HG02642 (cell line): ENCODE results near the gene MAEA.
A peak's percentile ranks its signal among the peaks of the same experiment; 100 is the strongest.

Experiments
- ATAC-seq: cut with Tn5 transposase; IDR thresholded peaks from one replicate; pipeline ENCODE4 v1.9.1; 2021; ENCODE audit warnings: mild to moderate bottlenecking; ENCODE audit not compliant: unreplicated experiment, poor library complexity

The MAEA gene

DNA sequence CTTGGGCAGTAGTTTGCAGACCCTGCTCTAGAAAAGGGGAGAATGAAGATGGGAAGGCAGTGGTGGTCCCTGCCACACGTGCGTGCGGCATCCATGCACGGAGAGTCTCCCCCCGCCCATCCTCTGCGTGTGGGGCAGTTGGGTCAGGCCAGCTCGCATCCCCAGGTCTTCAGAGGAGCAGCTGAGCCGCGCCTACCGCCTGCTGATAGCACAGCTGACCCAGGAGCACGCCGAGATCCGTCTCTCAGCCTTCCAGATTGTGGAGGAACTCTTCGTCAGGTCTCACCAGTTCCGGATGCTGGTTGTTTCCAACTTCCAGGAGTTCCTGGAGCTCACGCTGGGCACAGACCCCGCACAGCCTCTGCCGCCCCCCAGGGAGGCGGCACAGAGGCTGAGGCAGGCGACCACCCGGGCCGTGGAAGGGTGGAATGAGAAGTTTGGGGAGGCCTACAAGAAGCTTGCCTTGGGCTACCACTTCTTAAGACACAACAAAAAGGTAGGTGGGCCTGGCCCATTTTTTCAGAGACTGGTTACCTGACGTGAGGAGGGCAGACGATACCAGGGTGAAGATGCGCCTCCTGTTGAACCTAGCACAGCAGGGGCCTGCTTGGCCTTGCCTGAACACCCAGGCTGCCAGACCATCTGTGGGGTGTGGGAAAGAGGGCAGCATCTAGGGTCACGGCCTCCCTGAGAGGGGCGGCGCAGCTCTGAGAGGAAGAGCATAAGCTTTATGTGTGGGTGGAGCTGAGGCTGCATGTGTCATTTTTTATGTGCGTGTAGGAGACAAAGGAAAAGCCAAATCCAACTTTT, 59.9 kb downstream of the MAEA start:
- ATAC-seq = no peak

DNA sequence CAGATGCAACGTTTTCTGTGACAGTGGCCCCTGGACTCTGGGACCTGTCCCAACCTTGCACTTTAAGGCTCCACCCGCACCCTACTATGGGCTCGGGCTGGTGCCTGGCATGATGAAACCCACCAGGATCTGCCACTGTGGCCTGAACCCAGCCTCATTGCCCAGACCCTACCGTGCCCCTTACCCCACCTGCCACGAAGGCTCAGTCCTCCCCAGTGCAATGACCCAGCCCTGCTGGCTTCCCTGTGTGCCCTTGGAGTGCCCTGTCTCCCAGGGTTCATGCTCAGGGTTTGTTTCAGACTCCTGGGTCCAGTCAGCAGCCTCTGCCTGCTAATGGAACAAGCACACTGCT, 60.5 kb downstream of the MAEA start:
- no peak for ATAC-seq

DNA sequence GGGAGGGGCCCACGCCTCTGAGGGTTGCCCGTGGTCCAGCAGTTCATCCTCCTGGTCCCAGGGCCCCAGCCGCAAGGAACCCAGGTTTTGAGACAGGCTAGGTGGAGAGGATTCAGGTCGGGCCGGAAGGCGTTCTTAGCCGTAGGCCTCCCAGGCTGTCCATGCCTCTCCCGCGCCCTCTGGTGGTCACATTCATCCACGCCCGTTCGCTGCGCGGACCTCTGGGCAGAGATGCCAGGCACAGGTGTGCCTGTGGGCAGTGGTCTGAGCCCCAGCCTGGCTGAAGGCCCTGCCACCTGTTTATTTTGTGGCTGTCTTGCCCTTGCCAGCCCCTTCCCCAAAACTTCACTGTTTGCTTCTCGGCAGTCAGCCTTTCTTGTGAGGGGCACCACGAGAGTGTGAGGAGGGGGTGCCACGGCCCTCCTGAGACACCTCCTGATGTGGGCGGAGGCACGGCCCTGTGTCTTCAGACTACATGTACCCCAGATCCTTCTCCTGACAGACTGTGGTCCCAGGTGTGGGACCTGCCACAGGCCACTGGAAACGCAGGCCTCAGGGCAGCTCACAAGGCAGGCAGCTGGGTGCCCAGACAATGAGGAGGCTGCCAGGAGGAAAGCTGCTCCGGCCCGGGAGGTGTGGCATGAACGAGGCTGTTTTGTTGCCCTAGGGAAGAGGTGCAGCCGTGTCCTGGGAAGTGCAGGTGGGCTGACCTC, 62.3 kb downstream of the MAEA start:
- ATAC-seq = peak; percentile 19

DNA sequence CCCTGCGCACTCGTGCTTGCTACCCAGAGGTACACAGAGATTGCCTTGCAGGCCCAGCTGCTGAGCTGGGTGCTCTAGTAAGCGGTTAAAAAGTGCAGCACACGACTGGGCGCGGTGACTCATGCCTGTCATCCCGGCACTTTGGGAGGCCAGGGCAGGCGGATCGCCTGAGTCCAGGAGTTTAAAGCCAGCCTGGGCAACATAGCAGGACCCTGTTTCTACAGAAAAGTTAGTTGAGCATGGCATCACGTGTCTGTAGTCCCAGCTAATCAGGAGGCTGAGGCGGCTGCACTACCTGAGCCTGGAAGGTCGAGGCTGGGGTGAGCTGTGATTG, 62.8 kb downstream of the MAEA start:
- ATAC-seq = no peak

DNA sequence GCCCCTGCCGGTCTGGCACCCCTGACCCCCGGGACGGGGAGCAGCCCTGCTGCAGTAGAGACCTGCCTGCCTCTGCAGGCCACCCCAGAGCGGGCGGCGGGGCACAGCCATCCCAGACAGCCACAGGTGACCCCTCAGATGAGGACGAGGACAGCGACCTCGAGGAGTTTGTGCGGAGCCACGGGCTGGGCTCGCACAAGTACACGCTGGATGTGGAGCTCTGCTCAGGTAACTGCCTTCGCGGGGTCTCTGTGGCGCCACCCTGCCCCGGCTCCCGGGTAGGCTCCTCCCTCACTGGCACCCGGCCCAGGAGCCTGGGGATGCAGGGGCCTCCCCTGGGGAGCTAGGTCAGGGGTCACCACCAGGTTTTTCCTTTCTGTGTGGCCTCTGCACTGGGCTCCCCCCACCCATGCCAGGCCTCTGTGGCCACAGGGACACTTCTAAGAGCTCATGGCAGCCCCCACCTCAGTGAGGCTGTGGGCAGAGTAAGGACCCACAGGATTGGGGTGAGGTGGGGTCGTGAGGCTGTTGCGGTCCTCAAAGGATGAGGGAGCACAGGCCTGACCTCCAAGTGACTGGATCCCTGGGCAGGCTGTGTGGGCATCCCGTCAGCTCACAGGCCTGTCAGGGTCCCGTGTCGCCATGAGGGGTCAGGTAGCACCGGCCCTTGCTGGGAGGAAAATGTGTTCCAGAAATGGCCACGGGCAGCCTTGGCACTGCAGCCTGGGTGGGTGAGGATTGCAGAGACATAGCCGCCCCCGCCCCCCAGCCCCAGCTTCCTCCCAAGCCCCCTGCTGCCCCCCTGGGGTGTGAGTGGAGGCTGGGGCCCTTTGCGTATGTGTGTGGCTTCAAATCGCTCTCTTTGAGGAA, 63.7 kb downstream of the MAEA start:
- no peak for ATAC-seq

DNA sequence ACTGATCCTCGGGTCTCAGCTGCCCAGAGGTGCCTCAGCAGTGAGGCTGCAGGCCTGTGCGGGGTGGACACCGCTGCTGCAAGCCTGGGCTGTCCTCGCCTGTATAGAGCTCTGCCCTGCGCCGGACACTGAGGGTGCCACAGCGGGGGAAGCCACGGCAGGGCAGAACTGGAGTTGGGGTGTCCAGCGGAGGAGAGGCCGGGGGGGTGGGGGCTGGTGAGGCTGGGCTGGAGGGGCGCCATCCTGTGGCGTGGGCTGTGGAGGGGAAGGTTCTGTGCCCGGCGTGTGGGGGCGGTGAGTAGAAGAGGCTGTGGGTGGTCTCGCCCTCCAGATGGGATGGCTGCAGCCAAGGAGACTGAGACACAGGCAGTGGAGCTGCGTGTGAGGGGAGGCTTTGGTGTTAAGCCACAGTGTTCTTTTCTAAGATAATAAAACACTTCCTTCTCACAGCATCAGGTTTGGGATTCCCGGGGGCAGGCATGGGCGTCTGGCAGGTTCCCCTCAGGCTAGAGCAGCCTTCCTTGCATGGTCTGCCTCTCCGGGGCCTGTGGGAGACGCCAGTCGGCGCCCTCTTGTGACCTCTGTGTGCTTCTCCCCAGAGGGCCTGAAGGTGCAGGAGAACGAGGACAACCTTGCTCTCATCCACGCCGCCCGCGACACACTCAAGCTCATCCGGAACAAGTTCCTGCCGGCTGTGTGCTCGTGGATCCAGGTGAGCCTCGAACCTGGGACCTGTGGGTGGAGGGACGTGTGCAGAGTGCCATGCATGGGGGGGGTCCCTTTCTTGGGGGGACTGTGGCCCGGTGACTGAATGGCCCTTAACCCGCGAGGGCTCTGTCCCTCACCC, 64.7 kb downstream of the MAEA start:
- ATAC-seq = no peak

DNA sequence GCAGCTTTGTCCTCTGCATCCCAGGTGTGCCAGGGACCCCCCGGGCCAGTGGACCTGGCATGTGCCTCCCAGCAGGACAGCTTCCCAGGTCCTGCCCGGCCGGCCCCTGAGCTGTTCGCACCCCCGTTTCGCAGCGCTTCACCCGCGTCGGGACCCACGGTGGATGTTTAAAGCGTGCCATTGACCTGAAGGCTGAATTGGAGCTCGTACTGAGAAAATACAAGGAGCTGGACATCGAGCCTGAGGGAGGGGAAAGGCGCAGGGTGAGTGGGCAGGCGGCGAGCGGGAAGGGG, 65.2 kb downstream of the MAEA start:
- ATAC-seq = no peak

DNA sequence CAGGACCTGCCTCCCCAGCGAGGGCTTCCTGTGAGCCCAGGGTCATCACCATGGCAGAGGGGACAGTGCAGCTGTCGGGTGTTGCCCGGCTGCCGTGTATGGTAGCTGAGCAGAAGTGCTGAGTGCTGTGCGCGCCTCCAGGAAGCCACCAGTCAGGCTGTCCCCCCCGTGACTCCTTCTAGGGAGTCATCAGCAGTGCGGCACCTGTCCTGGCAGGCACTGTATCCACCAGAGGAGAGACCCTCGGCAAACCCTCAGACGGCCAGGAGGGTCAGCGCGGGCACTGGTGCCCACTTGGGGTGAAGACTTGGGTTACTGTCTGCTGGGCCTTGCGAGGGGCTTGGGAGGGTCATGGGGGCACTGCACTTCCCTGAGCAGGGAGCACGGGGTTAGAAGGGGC, 65.7 kb downstream of the MAEA start:
- no peak for ATAC-seq

DNA sequence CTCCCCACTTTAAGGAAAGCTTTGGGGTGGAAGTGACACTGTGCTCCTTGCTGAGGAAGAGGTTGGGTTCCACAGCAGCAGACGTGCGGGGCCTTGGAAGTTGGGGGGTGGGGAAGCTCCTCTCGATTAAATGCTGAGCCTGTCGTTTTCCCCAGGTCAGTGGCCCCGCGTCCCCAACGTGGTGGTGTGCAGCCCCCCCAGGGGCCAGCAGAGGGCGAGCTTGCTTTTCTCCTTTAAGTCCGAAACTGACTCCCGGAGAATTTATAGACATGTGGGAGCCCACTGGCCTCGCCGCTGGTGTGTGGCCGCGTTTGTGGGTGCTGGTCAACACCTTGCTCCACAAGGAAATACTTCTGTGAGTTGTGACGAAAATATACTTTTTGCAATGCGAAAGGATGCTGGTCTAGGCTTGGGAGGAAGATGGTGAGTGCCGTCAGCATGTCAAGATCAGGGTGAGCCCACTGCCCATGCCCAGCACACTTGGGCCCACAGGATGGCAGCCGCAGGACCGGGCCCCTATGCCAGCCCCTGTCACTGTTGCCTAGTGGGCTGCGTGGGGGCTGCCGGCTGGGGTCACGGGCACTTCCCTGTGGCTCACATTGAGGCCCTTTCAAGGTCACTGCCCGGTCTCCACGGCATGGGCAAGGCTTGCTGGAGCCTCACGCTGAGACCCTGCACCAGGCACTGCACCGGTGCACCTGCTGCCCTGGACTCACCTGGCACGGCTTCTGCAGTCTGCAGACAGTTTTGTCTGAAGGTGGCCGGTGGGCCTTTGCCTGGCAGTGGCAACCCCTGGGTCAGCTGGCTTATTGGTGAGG, 66.7 kb downstream of the MAEA start:
- ATAC-seq = no peak

DNA sequence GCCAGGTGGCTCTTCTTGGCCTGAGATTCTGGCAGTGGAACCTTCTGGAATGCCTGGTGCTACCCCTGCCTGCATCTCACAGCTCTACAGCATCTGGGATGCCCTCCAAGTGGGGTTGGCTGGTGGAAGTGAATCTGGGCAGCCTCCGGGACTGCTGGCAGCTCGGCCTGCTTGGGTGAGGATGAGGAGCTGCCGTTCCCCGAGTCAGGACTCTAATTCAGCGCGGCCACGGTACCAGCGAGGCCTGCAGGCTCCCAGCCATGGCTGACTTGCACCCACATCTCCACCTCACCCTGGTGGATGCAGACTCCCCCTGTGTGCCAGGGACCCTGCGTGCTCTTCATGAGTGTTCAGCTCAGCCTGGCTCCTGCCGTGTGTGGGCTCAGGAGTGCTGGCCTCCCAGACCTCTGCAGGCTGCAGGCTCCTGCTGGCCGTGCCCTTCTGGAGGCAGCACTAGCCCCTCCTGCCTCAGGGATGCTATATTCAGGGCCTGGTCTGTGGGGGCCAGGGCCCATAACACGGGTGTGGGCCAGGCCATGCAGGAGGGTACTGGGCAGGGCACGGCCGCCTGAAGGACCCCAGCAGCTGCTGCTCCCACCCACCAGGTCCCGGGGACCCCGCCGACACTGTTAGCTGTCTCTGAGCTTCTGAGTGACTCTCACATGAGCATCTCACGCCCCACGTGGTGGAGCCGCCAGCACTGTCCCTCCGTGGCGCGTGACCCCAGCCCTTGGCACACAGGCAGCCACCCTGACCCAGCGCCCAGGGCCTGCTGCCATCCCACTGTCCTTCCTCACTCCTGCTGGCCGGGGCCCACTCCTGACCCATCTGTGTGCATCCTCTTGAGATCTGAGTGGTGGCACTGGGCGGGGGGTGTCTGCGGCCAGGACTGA, 67.9 kb downstream of the MAEA start:
- ATAC-seq = no peak

DNA sequence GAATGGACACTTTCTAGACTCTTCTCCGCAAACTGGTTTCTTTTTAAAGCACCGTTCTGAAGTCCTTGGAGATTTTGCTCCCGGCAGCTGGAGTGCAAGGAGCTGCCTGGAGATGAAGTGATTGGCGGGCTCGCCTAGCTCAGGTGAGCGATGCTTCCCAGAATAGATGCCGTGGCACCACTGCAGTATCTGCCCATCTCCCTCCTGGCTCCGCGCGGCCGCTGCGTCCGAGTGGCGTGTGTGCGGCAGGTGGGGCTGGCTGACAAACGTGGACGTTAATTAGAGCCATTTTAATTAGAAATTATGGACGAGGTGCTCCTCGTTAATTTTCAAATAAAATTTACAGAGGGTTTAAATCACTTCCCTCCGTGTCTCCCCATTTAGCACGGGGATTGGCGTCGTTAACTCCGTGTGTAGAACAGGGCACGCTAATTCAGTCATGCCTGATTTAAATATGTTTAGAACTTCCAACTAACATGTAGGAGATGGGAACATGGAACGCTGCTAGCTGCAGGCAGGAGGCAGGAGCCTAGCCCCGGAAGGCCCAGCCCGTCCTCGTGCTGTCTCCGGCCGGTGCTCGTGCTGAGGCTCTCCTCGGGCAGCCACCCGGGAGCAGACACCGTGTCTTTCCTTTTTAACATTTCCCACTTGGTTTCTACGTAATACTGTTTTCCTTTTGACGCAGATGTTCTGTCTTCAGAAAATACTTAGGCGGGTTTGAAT, 68.9 kb downstream of the MAEA start:
- no peak for ATAC-seq

DNA sequence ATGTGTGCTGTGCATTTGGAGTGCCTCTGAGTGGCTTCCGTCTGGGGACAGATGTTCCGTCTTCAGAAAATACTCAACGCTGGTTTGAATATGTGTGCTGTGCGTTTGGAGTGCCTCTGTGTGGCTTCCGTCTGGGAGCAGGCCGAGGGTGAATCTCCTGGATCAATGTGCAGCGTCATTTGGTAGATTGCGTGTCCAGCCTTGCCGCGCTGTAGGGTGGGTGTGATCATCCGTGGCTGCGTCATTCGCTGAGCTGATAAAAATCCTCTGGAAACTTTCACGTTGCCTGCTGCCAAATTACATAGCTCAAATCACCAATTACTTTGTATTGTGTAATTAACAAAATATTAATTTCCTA, 69.4 kb downstream of the MAEA start:
- ATAC-seq = no peak

DNA sequence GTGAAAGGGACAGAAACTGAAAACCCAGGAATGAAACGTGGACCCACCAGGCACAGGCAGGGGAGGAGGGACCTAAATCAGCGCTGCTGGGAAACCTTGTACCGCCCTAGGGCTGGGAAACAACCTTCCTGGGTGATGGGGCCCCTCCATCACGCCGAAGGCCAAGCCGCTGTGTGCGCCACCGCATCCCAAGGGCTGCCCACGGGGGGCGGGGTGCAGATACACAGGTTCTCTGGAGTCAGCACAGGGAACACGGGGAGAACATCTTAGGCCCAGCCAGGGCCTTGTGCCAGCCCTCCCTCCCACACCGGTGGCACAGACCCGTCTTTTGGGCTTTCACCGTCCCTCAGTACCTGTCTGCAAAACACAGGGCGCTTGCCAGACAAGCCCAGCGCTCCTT, 70.3 kb downstream of the MAEA start:
- ATAC-seq = no peak

DNA sequence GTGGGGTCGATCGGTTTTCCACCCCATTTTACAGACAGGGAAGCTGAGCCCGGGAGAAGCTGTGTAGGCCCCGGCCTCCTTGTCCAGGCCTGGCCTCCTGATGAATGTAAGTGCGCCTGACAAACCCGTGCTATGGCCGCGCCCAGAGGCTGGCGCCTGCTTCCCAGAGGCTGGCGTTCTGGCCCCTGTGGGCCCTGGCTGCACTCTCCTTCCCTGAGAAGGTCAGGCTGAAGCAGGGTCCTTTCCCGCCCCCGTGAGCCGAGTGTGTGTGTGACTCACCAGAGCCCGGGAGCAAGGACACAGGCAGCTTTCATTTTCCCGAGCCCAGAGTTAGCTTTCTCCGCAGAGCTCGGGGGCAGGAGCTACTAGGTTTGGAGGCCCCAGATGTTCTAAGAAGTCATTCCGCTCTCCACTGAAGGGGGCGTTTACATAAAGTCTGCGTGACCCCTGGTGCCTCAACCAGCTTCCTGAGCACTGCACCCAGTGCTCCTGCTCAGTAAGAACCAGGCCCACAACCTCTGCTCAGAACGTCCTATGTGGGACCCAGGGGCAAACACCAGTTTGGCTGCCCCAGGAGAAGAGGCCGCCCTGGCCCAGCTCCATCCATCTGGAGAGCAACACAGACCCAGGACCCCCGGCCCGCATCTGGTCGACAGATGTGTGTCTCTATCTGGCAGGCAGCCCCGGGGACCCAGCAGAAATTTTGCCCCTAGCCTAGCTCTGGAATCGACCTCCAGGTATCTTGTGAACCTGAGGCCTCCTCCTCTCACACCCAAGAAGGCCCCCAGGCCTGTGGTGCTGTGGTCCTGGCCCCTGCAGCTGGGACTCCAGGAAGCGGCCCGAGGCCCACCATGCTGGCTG, 71.0 kb downstream of the MAEA start:
- no peak for ATAC-seq

DNA sequence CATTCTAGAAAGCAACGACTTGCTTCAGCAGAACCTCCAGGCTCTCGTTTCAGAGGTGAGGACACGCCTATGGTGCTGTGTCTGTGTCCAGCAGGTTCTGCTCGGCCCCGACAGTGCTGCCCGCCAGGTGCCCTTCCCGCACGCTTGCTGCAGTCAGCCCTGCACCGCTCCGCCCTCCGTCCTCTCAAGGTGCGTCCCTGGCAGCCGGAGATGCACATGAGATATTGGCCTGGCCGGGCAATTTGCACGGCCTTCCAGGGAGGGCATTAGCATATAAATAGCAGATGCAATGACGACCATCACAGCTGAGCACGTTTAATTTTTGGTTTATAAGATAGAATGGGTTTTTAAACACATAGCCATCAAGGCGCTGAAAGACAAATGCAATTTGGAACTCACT, 71.7 kb downstream of the MAEA start:
- ATAC-seq = no peak

DNA sequence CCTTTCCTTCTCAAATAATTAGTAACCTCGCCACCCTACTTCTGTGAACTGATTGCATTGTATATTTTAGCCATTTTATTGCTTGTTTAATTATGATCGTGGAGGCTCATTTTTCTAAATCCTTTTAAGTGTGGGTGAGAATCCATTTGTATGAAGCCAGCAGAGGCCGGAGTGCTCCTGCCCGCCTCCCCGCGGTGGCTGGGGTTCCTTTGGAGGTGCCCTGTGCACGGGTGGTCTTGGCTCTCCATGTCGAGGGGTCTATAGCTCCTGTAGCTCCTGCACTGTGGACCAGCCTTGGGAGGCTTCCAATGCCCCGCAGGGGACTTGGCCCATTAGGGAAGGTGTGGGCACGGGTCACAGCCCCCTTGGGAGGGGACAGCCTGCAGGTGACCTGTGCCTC, 72.4 kb downstream of the MAEA start:
- ATAC-seq = no peak

DNA sequence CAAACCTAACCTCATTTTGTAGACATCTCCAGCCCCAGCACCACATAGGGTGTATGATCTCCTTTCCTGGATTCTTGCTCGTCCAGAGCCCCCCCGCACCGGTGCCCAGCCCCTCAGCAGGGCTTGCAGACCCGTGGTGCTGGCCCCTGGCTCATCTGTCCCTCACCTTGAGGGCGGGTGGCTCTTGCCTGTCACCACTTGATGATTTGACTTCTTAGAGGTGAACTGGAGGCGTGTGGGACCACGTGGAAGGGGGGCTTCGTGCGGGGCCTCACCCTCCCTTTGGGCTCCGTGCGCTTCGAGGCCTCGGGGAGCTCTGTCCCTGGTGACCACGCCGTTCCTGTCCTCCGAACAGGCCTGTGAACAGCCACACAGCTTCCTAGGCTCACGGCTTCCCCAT, 72.8 kb downstream of the MAEA start:
- no peak for ATAC-seq
